GM15510 (cell line): ENCODE measurements around the gene NECTIN3.

ENCODE experiments used
- POLR2A ChIP-seq: IDR thresholded peaks from 3 replicates; pipeline ENCODE4 v1.6.1; 2011; ENCODE audit warnings: borderline replicate concordance; ENCODE audit not compliant: insufficient read length; ENCODE audit errors: extremely low read depth

NECTIN3 gene

GRCh38 chr3:111072031-111072921, 660 bp downstream of the NECTIN3 start:
- TF ChIP-seq POLR2A = no peak

DNA sequence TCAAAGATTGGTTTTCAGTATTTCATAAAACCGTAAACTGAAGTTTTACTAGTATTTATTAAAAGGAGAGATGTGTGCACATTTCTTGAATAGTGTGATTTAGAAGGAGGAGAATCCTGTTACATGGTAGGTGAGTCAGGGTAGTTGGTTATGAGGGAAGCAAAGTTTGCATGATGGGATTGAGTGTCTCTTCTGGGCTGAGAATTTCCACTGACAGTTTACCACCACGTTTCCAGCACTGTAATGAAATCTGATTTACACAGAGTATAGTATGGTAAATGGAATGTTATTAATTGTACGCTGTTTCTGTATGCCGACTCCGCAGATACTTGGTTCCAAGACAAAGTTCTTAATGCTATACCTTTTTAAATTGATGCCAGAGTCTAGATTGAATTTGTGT, 1.6 kb downstream of the NECTIN3 start:
- no peak for TF ChIP-seq POLR2A

DNA sequence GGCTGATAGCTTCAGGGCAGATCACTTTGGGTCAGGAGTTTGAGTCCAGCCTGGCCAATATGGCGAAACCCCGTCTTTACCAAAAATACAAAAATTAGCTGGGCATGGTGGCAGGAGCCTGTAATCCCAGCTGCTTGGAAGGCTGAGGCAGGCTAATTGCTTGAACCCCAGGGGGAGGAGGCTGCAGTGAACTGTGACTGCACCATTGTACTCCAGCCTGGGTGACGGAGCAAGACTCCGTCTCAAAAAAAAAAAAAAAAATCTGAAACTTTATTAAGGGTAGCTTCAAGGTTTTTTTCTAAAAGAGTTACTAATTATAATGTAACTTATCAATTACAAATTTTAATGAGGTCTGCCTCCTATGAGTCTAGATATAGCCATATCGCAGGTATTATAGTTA, 5.1 kb downstream of the NECTIN3 start:
- TF ChIP-seq POLR2A = no peak

DNA sequence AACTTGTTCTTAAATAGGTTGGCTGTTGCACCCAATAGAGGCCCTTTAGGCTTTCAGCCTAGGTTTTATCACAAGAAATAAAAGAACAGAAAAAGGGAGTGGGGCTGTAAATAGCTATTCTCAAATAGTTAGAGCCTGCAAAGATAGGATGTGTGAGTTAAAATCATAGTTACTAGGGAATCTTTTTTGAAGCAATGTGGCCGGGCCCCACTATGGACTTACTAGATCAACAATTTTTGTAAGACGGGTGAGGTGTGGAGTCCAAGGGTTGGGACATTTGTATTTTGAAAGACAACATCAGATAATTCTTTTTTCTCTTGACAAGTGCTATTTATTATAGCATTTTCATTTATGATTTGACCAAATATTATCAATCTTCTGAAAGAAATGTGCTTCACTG, 5.8 kb downstream of the NECTIN3 start:
- no peak for TF ChIP-seq POLR2A

- no peak for TF ChIP-seq POLR2A
Measured at GRCh38 chr3:111080413-111080812, 8.8 kb downstream of the NECTIN3 start.

- no peak for TF ChIP-seq POLR2A
Measured at GRCh38 chr3:111081008-111081545, 9.5 kb downstream of the NECTIN3 start.

DNA sequence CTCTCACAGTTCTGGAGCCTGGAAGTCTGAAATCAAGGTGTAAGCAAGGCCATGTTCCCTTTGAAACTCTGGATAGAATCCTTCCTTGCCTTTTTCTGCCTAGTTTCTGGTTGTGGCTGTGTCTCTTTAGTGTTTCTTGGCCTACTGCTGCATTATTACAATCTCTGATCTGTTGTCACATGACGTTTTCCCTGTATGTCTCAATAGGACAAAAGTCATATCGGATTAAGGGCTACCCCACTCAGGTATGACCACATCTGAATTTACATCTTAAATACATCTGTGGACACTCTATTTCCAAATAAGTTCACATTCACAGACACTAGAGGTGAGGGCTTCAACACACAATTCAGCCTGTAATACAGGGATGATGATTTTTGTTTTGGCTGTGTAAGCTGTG, 13.3 kb downstream of the NECTIN3 start:
- no peak for TF ChIP-seq POLR2A

DNA sequence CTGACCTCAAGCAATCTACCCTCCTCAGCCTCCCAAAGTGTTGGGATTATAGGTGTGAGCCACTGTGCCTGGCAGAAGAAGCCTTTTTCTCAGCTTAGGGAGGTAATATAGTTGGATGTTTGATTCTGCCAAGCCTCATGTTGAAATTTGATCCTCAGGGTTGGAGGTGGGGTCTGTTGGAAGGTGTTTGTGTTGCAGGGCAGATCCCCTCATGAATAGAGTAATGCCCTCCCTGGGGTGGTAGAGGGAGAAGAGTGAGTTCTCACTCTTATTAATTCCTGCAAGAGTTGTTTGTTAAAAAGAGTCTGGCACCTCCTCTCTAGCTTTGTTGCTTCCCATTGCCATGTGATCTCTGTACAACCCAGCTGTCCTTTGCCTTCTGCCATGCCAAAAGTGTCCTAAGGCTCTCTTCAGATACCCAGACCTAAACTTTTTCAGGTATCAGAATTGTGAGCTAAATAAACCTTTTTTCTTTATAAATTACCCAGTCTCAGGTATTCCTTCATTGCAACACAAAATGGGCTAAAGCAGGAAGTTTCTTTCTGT, 16.4 kb downstream of the NECTIN3 start:
- no peak for TF ChIP-seq POLR2A

DNA sequence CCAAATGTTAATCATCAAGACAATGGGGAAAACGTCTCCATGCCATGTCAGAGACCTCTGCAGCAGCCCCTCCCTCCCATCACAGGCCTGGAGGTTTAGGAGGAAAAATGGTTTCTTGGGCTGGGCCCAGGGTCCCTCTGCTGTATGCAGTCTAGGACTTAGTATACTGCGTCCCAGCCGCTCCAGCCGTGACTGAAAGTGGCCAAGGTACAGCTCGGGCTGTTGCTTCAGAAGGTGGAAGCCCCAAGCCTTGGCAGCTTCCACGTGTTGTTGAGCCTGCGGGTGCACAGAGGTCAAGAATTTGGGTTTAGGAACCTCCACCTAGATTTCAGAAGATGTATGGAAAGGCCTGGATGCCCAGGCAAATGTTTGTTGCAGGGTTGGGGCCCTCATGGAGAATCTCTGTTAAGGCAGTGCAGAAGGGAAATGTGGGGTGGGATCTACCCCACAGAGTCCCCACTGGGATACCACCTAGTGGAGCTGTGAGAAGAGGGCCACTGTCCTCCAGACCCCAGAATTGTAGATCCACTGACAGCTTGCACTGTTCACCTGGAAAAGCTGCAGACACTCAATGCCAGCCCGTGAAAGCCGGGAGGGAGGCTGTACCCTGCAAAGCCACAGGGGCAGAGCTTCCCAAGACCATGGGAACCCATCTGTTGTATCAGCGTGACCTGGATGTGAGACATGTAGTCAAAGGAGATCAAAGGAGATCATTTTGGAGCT, 25.0 kb downstream of the NECTIN3 start:
- no peak for TF ChIP-seq POLR2A

GRCh38 chr3:111103807-111104206, 32.2 kb downstream of the NECTIN3 start:
- TF ChIP-seq POLR2A = no peak

GRCh38 chr3:111106993-111107661, 35.5 kb downstream of the NECTIN3 start:
- no peak for TF ChIP-seq POLR2A

GRCh38 chr3:111107662-111108035, 36.0 kb downstream of the NECTIN3 start:
- no peak for TF ChIP-seq POLR2A

GRCh38 chr3:111112913-111113312, 41.3 kb downstream of the NECTIN3 start:
- TF ChIP-seq POLR2A = no peak

- TF ChIP-seq POLR2A = no peak
Measured at GRCh38 chr3:111128884-111129283, 57.3 kb downstream of the NECTIN3 start.

DNA sequence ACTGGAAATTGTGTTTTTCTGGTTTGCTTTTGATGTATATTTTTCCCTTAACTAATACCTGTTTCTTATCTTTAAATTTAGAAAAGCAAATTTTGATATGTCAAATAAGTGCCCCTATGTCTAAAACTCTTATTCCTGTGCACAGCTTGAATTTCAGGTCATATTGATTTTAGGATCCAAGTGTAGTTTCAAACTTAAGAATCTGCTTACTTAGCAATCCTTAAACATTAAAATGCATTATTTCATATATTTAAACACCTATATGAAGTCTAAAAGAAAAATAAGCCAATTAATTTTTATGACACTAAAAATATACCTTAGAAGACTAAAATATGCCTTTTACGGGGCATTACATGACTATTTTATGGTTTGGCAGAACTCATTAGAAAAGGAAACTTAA, 59.2 kb downstream of the NECTIN3 start:
- no peak for TF ChIP-seq POLR2A
